ENCODE results near the gene PLCD1. TPM values are rescaled to one million over a fixed set of nuclear protein-coding genes. Genes with fewer than 3 reads are reported as not detected.

The PLCD1 gene
- total RNA-seq, 2 experiments from 2014 or later: 7.7 to 10.4 TPM

- CTCF ChIA-PET (ENCODE audit: unreplicated experiment): no interaction called here
- Histone ChIP-seq H3K36me3 (ENCODE audit: insufficient read depth, low read length) (no peaks in the 10 kb centered on the region), H3K4me1 (ENCODE audit: insufficient read depth, low read length, poor library complexity, severe bottlenecking) (peaks cover 3% of the 10 kb centered on the region), H3K4me2 (ENCODE audit: low read length) (no peak overlapping the region), H3K79me2 (ENCODE audit: insufficient read depth, low read depth, low read length) (no peaks in the 10 kb centered on the region), H4K20me1 (ENCODE audit: insufficient read depth, low read length) (no peaks in the 10 kb centered on the region), H2AFZ (ENCODE audit: low read length) (no peak overlapping the region), H3K9me2 (ENCODE audit: insufficient read depth, low read length) (no peaks in the 10 kb centered on the region), H3K27ac (ENCODE audit: low read depth, low read length, poor library complexity, severe bottlenecking) (no peak overlapping the region), H3K9me3 (ENCODE audit: low read length) (no peaks in the 10 kb centered on the region), H3K4me3 (ENCODE audit: low read depth, low read length, poor library complexity, severe bottlenecking) (no peak overlapping the region)
- no peak for DNase-seq (ENCODE audit: low spot score)
- TF ChIP-seq, protein P1, sequence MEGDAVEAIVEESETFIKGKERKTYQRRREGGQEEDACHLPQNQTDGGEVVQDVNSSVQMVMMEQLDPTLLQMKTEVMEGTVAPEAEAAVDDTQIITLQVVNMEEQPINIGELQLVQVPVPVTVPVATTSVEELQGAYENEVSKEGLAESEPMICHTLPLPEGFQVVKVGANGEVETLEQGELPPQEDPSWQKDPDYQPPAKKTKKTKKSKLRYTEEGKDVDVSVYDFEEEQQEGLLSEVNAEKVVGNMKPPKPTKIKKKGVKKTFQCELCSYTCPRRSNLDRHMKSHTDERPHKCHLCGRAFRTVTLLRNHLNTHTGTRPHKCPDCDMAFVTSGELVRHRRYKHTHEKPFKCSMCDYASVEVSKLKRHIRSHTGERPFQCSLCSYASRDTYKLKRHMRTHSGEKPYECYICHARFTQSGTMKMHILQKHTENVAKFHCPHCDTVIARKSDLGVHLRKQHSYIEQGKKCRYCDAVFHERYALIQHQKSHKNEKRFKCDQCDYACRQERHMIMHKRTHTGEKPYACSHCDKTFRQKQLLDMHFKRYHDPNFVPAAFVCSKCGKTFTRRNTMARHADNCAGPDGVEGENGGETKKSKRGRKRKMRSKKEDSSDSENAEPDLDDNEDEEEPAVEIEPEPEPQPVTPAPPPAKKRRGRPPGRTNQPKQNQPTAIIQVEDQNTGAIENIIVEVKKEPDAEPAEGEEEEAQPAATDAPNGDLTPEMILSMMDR (conservative IDR thresholded peaks at IDR 0.05; ENCODE audit: low read length): no peak
- no peak for TF ChIP-seq EZH2phosphoT487 (IDR thresholded peaks at IDR 0.05; ENCODE audit: borderline replicate concordance, low read depth, low read length)
- intact Hi-C loops (cut with micrococcal nuclease; ENCODE audit: unreplicated experiment): no loop called here
- POLR2A ChIA-PET: interaction anchor here (0.6 kb wide), 1 partner anchor 521 kb away, joined by 3 read pairs; no protein-coding TSS in a partner anchor
- no TSS peak for BruUV-seq (replicated peaks)
These were observed 47.1 kb downstream of the PLCD1 start for GRCh38 chr3:37982331-37982730.

DNA sequence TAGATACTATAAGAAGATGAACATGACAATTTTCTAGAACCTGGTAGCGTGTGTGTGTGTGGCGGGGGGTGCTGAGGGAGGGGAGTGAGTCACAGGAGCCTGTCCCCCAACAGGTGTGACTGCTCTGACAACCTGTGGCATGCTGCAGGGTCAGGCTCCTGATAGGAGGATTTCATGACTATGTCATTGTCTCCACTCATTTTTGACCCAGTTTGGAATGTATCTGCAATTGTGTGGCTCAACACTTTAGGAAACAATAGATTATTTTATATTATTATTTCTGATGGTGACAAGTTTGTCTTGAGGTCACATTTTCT, 48.1 kb downstream of the PLCD1 start:
- POLR2A ChIA-PET: interaction anchor here (0.6 kb wide), 1 partner anchor 23 kb away, joined by 3 read pairs; no protein-coding TSS in a partner anchor
- H3K4me3 ChIP-seq (ENCODE audit: low read depth, low read length, poor library complexity, severe bottlenecking): no peak overlapping the region
- no TSS peak for BruUV-seq (replicated peaks)
- H4K20me1 ChIP-seq (ENCODE audit: insufficient read depth, low read length): no peaks in the 10 kb centered on the region
- no peak overlapping the region for H3K4me2 ChIP-seq (ENCODE audit: low read length)
- H3K4me1 ChIP-seq (ENCODE audit: insufficient read depth, low read length, poor library complexity, severe bottlenecking): peaks cover 3% of the 10 kb centered on the region
- TF ChIP-seq EZH2phosphoT487 (IDR thresholded peaks at IDR 0.05; ENCODE audit: borderline replicate concordance, low read depth, low read length): no peak
- TF ChIP-seq, protein P1 (conservative IDR thresholded peaks at IDR 0.05; ENCODE audit: low read length): no peak
- no peaks in the 10 kb centered on the region for H3K79me2 ChIP-seq (ENCODE audit: insufficient read depth, low read depth, low read length)
- H3K27ac ChIP-seq (ENCODE audit: low read depth, low read length, poor library complexity, severe bottlenecking): no peak overlapping the region
- no peak overlapping the region for H2AFZ ChIP-seq (ENCODE audit: low read length)
- CTCF ChIA-PET (ENCODE audit: unreplicated experiment): no interaction called here
- H3K36me3 ChIP-seq (ENCODE audit: insufficient read depth, low read length): no peaks in the 10 kb centered on the region
- H3K9me3 ChIP-seq (ENCODE audit: low read length): no peaks in the 10 kb centered on the region
- DNase-seq (ENCODE audit: low spot score): no peak
- no peaks in the 10 kb centered on the region for H3K9me2 ChIP-seq (ENCODE audit: insufficient read depth, low read length)
- intact Hi-C loops (cut with micrococcal nuclease; ENCODE audit: unreplicated experiment): no loop called here

DNA sequence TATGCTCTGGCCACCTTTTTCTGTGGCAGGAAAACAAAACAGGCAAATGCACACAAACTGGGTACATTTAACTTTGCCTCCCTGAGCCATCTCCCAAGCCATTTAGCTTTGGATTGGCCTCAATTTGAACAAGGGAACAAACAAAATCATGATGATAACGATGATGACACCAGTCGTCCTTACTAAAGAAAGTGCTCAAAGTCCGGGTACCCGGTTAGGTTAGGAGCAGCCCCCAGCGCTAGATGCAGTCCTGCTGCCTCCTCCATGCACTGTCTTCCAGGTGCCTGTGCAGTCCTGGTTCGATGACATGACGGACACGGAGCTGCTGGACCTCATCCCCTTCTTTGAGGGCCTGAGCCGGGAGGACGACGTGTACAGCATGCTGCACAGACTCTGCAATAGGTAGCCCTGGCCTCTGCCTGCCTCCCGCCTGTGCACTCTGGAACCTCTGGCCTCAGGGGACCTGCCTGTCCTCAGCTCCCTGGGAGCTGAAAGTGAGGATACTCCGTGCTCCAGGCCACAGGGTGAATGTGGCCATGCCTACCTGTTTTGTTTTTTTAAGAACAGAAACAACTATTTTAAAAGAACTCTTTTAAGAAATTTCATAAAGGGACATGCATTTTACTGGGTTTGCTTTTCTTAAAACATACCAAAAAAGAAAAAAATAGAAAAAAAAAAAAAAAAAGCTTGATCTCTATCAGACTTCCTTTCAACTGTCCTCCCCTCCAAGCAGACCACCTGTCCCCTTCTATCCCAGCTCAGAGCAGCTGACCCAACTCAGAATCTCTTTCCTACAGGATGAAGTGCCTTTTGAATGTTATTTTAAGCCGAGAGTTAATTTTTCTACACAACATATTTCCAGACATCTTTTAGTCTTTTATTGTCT, 48.7 kb downstream of the PLCD1 start:
- Histone ChIP-seq H3K27ac (ENCODE audit: low read depth, low read length, poor library complexity, severe bottlenecking) (no peak overlapping the region), H3K9me2 (ENCODE audit: insufficient read depth, low read length) (no peaks in the 10 kb centered on the region), H3K4me2 (ENCODE audit: low read length) (no peak overlapping the region), H3K4me1 (ENCODE audit: insufficient read depth, low read length, poor library complexity, severe bottlenecking) (peaks cover 3% of the 10 kb centered on the region), H3K36me3 (ENCODE audit: insufficient read depth, low read length) (no peaks in the 10 kb centered on the region), H3K9me3 (ENCODE audit: low read length) (no peaks in the 10 kb centered on the region), H2AFZ (ENCODE audit: low read length) (no peak overlapping the region), H3K4me3 (ENCODE audit: low read depth, low read length, poor library complexity, severe bottlenecking) (no peak overlapping the region), H3K79me2 (ENCODE audit: insufficient read depth, low read depth, low read length) (no peaks in the 10 kb centered on the region), H4K20me1 (ENCODE audit: insufficient read depth, low read length) (no peaks in the 10 kb centered on the region)
- no peak for DNase-seq (ENCODE audit: low spot score)
- ChIA-PET POLR2A (interaction anchor here (0.6 kb wide), 1 partner anchor 22 kb away, joined by 3 read pairs; no protein-coding TSS in a partner anchor), CTCF (ENCODE audit: unreplicated experiment) (no interaction called here)
- no peak for TF ChIP-seq EZH2phosphoT487 (IDR thresholded peaks at IDR 0.05; ENCODE audit: borderline replicate concordance, low read depth, low read length)
- TF ChIP-seq, protein P1 (conservative IDR thresholded peaks at IDR 0.05; ENCODE audit: low read length): no peak
- BruUV-seq (replicated peaks): no TSS peak
- intact Hi-C loops (cut with micrococcal nuclease; ENCODE audit: unreplicated experiment): no loop called here

All from OCI-LY7 (cell line).